Stimulated activated CD4-positive, alpha-beta T cell treated with anti-CD3 and anti-CD28 coated beads, Interleukin-1b, Interleukin-23, amount 100 ng/mL, for 4 hours (primary cell): ENCODE data around the gene COQ8A.
A peak's percentile ranks its signal among the peaks of the same experiment; 100 is the strongest.
"Not testable (repeated sequence)": the region's sequence is repeated elsewhere in the genome, so short reads cannot be mapped to it uniquely, and the experiment has no call there.

Experiments
- DNase-seq, 2 donors: peaks; one replicate each; pipeline ENCODE4 v3.0.0-alpha.2; 2020; ENCODE audit warnings: low read depth in 2 of 2

The COQ8A gene

DNA sequence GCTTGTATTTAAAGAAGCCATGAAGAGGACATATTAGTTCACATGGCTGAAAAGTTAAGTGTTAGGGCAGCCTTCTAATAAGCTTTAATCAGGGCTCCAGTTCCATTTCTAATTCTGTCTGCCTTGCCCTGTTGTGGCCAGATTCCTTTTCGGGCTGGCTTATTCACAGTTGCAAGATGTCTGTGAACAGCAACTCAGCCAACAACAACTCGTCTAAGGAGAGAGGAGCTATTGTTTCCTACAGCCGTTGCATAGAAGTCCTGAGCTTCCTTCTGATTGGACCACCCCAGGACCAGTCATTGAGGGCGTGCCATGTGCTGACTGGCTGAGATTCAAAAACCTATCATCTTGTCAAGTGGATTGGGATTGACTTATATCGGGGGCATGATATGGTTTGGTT is 18.6 kb upstream of the COQ8A start:
- DNase-seq, result no peak

DNA sequence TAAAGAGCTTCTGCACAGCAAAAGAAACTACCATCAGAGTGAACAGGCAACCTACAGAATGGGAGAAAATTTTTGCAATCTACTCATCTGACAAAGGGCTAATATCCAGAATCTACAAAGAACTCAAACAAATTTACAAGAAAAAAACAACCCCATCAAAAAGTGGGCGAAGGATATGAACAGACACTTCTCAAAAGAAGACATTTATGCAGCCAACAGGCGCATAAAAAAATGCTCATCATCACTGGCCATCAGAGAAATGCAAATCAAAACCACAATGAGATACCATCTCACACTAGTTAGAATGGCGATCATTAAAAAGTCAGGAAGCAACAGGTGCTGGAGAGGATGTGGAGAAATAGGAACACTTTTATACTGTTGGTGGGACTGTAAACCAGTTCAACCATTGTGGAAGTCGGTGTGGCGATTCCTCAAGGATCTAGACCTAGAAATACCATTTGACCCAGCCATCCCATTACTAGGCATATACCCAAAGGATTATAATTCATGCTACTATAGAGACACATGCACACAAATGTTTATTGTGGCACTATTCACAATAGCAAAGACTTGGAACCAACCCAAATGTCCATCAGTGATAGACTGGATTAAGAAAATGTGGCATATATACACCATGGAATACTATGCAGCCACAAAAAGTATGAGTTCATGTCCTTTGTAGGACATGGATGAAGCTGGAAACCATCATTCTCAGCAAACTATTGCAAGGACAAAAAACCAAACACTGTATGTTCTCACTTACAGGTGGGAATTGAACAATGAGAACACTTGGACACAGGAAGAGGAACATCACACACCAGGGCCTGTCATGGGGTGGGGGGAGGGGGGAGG is 10.6 kb upstream of the COQ8A start:
- DNase-seq, result not testable (repeated sequence)

DNA sequence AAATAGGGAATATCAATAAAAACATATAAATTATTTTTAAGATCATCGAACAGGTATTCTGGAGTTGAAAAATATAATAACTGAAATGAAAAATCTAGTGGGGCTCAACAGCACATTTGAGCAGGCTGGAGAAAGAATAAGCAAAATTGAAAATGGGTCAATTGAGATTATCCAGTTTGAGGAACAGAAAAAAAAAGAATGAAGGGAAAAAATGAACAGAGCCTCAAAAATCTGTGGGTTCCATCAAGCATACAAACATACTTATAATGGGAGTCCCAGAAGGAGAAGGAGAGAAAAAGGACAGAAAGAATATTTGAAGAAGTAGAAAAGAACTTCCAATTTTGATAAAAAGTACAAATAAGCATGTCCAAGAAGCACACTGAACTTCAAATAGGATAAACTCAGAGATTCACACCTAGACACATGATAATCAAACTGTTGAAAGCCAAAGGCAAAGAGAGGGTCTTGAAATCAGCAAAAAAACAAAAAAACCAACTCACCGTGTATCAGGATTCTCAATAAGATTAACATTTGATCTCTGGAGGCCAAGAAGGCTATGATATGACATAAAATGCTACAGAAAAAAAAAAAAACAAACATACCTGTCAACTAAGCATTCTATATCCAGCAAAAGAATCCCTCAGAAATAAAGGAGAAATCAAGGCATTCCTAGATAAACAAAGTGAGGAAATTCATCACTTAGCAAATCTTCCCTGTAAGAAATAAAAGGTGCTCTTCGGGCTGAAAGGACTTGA is 5.4 kb upstream of the COQ8A start:
- DNase-seq, result no peak

DNA sequence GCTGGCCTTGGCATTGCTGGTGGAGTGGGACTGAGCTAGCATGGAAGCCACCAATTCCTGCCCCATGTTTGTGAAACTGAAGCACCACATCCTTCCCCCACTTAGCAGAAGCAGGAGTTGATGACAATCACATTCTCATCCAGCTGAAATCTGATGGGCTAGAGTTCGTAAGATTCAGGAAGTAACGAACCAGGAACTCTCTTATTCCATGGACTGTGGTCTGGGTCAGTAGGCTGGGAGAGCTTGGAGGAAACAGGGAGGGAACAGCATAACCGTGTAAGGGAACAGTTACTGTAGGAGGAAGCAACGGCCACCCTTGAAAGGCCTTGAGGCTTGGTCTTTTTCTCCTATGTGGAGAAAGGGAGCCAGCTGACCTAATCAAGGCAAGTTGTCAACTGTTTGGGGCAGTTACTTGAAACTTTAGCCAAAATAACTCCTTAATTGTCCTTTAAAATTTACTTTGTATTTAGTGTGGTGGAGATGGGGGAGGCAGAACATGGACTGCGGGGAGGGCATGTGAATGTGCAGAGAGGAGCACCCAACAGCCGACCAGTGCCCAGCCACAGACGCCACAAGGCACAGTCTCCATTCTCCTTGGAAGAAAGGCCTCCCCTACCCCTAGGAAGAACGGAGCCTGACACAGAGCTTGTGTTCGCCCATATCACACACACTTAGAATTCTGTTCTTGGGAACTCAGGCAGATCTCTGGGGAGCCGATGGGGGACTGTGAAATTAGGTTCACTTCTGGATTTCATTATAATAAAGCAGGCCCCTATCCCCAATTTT is 2.0 kb upstream of the COQ8A start:
- DNase-seq, result no peak

DNA sequence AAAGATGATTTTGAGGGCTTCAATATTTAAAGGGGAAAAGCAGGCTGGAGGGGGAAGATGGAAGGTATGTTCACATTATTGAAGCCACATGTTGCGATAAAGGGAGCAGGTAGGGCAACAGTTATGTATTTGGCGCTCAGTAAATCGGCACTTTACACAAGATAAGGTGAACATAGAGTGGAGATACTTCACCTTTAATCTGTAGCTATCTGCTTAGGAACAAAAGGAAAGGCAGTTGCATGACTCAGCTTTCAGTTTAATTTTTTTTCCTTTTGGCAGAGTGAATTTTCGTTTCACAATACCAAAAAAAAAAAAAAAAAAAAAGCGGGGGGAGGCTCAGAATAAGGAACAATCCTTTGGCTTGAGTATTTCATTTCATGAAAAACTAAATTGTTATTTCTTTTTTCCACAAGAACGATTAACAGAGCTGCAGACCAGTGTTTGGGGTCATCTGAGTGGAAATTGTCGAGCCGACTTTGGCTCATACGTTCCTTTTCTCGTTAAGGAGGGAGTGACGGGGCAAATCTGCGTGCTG is 1.1 kb upstream of the COQ8A start:
- no peak for DNase-seq

DNA sequence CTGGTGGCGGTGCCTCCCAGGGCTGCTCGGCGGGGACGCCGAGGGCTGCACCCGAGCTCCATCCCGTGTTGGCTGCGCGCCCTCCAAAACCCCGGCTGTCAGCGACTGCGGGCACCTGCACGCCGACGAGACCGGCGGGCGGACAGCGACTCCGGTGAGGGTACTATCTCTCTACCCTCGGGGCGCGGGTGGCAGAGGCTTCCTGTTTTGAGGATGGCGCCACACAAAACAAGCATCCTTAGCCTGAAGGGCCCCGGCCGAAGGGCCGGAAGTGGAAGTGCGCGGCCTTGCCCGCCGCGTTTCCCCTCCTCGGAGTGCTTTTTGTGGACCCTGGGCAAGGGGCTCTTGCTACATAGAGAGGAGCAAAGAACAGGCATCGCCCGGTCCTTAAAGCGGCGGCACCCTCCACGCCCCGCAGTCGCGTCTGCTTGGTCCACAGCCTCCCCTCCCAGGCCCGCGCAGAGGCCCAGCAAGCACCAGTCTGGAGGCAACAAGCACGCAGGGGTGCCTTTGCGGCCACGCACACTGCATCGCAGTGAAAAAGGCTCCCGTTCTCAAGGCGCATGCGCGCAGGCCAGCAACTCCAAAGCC is 561 bp upstream of the COQ8A start:
- DNase-seq, result peak; percentile 37 to 46

DNA sequence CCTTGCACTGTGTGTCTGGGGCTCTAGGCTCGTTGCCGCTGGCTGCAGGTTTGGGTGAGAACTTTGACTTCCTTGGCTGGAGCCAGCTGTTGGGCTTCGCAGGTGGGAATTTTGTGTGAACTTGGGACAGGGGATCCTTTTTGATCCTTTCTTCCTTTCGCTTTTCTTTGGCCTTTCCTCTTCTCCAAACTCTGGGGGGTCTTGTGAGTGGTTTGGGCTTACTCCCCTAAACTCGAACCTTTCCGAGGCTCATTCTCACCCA is 643 bp downstream of the COQ8A start:
- DNase-seq, result no peak

DNA sequence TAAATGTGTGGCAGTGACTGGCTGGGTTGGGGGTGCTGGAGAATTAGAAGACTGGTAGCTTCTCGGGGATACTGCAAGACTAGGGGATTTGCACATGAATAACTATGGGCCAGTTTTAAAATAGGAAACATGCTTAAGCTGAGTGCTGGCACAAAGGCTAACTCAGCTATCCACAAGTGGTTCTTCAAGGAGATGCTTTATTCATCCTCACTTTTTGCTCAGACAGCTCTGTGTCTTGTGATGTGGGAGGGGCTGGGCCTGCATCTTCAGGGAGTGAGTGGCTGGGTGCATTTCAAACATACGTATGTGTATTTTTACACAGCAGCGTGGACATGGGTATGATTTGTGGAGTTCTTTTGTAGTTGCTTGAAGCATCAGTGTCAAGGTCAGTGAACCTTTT is 2.3 kb downstream of the COQ8A start:
- no peak for DNase-seq

DNA sequence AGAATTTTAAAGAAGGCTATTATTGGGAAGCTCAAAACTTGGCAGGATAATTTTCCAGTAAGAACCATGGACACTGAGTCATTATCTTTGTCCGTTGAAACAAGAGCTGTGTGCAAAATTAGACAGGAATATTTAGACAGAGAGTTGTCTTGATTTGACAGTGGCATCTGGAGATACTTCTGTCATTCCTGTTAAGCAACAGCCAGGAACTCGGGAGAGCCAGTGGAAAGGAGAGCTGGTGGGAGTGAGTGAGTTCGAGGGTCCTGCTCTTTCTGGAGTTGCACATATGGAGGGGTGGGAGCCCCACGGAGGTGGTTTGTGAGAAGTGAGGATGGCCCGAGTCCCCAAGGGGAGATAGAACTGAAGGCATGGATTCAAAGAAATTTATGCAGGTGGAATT is 3.1 kb downstream of the COQ8A start:
- DNase-seq, result no peak

DNA sequence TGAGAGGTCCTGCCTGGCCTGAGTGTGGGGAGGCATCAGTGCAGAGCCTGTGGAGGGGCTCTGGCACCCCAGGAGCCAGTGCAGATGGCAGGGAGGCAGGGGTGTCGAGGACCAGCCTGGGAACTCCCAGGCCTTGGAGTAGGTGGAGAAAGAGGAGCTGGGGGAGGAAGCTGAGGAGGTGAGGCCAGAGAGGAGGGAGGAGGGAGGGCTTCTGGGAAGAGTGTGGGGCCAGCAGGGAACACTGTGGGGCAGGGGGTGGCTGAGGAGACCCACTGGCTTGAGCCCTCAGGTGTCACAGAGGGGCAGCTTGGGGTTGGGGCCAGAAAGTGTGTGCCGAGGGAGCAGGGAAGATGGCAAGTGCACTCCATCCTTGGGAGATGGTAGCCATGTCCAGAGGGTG is 3.8 kb downstream of the COQ8A start:
- no peak for DNase-seq

DNA sequence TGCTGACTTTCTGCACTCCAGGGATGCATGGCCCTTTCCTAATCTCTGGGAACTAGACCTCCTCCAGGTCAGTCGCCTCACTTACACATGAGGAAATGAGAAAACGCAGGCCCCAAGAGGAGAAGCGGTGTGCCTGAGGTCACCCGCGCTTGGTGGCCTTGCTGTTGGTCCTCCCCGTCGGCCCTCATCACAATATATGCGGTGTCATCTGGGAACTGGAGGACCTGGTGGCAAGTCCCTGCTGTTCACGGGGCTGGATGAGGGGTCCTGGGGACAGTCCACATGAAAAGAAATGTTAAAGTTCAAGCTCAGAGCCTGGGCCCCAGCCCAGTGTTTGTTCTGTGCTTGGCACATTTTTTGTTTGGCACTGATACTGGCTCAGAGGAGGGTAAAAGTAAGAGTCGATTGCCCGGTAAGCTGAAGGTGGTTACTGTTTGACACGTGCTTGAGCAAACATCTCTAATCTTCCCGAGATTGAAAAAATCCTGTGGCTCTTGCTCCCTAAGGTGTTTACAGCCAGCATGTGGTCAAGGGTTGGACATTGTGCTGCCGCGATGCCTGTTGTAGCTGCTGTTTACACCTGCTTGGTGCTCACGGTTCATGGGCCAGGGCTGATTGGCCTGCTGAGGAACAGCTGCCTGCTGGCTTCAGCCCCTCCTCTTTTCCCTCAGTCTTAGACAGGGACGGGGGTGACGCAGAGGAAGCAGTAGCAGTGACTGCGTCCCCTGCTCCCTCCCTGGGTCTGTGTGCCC is 5.2 kb downstream of the COQ8A start:
- DNase-seq, result no peak

DNA sequence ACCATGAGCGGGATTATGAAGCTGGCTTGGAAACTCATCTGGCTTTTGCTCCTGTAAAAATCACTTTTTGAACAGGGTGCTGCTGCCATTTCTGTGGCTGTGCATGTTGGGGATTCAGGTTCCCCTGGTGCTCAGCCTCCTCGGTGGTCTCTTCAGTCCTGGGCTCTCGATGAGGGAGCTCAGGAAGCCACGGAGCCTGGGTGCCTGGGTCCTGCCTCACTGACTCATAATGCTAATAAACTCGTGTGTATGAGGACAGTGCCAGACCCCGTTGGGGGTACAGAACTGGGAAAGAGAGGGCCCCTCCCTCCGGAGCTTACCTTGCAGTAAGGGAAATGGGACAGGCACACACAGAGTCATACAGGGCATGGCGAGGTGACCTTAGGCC is 5.8 kb downstream of the COQ8A start:
- no peak for DNase-seq

DNA sequence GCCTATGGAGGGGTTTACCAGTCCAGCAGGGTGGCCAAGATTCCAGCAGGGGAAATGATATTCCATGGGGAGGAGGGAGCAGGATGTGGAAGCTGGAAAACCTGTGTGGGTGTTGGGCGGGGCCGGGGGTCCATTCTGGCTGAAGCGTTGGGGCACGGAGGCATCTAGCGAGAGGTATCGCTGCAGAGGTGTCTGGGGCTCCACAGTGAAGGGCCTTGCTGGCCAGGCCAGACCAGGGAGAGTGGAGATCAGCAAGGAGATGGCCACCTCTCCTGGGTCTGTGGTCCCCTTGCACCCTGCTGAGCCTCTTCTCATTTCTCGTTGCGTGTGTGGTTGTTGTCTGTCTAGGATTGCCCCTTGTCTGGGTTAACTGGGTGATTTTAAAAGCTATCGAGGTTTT is 6.2 kb downstream of the COQ8A start:
- no peak for DNase-seq

DNA sequence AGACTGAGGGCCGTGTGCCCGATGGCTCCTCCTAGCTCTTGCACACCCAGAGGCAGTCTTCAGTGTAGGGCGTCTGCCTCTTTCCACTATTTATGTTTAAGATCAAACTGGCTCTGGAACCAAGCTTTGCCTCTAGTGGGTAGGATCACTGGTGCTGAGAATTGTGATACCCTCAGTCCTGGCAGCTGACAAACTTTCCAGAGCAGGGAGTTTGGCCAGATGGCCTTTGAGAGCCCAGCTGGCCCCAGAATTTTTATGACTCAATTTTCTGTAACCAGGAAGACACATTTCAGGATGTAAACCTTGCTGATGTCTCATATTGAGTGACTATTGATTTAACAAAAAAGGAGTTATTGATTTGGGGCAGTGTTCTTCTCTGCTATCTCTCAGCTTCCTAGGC is 6.7 kb downstream of the COQ8A start:
- no peak for DNase-seq

DNA sequence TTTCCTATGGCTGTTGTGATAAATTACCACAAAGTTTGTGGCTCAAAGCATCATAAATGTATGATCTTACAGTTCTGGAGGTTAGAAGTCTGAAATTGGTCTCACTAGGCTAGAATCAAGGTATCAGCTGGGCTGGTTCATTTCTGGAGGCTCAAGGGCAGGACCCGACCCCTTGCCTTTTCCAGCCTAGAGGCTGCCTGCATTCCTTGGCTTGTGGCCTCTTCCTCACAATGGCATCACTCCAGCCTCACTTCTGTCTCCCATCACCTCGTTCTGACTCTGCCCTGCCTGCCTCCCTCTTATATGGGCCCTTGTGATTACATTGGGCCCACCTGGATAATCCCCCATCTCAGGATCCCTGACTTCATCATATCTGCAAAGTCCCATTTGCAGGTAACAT is 8.0 kb downstream of the COQ8A start:
- no peak for DNase-seq

DNA sequence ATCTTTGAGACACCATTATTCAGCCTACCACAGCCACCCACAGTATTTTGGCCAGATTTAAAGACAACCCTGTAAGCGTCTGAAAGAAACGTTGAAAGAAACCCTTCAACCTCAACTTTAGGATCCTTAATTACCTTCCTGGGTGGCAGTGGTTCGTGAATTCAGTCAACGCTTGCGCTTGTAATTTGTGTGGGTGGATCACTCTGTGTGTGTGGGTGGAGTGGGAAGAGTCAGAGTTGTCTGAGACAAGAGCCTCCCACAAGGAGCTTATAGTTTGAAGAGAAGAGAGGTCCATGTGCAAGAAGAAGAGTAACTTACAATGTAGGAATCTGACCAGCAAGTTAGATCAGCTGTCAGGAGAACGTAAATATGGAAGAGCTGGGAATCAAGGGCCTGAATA is 8.4 kb downstream of the COQ8A start:
- DNase-seq, result no peak

DNA sequence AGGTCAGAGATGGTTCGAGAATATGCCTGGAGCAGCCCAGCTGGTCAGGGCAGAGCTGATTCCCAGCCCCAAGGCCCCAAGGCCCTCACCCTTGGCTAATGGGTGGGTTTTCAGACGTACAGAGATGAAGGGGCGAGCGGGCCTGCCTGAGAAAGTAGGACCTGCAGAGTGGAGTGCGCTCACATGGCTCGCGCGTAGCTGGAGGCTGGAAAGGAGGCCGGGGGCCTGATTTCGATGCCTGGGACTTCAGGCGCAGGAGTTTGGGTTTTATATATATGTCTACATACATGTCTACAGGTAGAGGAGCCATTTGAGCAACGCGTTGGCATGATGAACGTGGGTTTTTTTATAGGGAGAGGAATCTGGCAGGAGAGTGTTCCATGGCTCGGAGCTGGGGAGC is 8.9 kb downstream of the COQ8A start:
- DNase-seq, result no peak

DNA sequence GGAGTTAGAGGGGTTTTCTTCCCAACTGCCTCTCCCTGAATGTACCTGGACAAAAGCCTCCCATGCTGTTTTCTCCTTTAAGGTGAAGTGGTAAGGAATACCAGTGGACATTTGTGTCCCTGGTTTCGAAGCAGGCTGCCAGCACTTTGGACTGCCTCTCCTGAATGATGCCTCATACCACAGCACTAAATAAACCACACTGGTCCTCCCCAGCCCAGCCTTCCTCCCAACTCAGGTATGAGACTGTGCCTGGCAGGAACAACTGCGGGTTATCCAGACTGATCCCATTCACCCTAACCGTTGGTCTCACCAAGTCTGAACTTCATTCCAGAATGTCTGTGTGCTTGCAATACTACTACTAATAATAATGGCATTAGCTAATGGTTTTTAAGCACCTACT is 9.3 kb downstream of the COQ8A start:
- DNase-seq, result no peak

DNA sequence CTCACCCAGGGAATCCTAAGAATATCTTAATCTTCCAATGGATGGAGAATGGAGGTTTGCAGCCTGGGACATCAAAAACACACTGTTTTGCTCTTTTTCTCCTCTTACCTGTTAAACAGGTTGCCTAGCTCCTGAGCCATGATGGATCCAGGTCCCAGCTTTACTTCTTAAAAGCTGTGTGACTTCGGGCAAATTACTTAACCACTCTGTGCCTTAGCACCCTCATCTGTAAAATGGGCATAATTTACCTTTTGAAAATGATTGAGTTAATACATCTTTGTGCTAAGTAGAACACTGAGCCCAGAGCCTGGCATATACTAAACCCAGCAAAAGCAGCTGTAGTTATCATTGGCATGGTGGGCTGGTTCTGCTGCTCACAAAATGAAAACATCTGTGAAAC is 10.2 kb downstream of the COQ8A start:
- no peak for DNase-seq

DNA sequence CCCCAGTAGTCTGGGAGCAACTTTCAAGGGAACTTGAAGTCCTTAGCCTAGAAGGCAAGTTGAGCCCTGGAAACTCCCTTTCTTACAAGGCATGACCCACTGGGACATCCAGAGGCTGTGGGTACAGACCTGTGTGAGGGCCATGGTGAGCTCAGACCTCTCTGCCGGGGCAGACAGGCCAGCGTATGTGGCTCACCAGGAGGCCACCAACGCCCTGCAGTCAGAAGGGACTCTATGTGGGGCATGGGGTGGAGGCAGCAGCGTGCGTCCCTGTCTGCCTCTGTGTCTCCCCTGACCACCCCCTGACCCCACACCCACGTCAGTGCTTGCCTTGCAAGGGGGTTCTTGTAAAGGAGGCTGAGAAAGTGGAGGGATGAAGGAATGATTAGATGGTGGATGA is 10.8 kb downstream of the COQ8A start:
- DNase-seq, result no peak

DNA sequence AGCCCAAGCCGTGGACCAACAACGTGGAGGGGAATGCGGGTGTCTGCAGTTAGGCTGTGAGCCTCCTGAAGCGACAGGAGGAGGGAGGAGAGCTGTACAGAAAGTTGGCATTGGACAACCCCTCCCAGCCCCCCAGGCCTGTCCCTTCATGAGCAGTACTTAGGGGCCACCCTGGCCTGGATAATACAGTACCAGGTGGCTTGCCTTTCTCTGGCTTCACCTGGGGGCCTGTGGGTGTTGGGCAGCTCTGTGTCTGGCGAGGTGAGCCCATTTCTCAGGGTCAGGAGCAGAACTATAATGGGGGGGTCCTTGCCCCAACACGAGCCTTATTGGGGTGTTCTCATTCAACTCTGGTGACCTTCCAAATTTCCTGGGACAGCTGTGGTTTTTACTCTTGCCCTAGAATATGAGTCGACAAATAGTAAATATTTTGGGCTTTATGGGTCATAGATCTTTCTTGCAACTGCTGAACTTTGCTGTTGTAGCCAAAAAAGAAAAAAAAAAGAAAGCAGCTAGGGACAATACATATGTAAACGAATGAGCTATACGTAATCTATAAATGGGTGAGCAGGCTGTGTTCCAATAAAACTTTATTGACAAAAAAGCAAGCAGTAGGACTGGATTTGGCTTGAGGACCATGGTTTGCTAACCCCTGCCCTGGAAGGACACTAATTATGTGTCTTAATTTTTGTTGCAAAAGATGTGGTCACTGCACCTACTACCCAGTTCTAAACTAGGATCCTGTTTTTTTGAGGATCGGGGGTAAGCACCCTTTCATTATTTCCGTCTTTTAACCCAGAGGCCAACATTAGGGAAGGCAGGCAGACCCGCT is 11.4 kb downstream of the COQ8A start:
- no peak for DNase-seq
